Stimulated activated CD8-positive, alpha-beta memory T cell treated with anti-CD3 and anti-CD28 coated beads, Interleukin-15, amount 100 ng/mL, for 48 hours (primary cell): ENCODE data around the gene EIF4E1B.
"Not testable (repeated sequence)": the region's sequence is repeated elsewhere in the genome, so short reads cannot be mapped to it uniquely, and the experiment has no call there.

ENCODE experiments used
- DNase-seq, 2 donors: peaks; one replicate each; pipeline ENCODE4 v3.0.0-alpha.2; 2020; ENCODE audit warnings: low read depth in 2 of 2

Gene EIF4E1B

GRCh38 chr5:176629853-176630680 is at the start of gene EIF4E1B, which contains the start of gene SNCB:
EIF4E1B (plus strand) TSS chr5:176630675; CDS start chr5:176642788, 12,113 bp downstream.
SNCB (minus strand) TSS chr5:176630534; CDS start chr5:176629654, 880 bp downstream.
- DNase-seq: peak; percentile 45 to 52

GRCh38 chr5:176581361-176581760 is 49.1 kb upstream of the EIF4E1B start:
- DNase-seq: no peak

GRCh38 chr5:176583076-176583475 is 47.4 kb upstream of the EIF4E1B start:
- no peak for DNase-seq

- DNase-seq: no peak
These were observed 43.1 kb upstream of the EIF4E1B start for GRCh38 chr5:176587398-176587797.

- DNase-seq: no peak
These were observed 42.2 kb upstream of the EIF4E1B start for GRCh38 chr5:176588297-176588696.

DNA sequence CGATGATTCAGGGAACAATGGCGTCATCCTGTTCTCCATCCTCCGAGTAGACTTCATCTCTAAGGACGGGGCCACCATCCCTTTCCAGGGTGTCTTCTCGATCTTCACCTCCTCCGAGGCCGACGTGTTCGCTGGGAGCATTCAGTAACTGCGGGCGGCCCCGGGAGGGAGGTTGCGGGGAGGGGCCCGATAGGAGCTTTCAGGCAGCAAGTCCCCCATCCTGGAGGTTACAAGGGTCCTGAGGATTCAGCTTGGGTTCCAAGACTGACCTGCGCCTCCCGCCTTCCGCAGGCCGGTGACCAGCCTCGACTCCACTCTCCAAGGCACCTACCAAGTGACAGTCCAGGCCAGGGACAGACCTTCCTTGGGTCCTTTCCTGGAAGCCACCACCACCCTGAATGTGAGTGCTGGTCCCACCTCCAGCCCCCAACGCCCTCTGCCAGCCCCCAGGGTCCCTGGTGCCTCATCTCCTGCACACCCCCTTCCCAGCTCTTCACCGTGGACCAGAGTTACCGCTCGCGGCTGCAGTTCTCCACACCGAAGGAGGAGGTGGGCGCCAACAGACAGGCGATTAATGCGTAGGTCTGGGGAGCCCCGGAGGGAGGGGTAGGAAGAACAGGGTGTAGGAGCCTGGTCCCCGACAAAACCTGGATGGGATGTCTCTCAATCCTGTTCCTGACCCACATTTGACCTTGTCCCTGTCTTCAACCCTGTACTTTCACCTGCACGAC is 41.3 kb upstream of the EIF4E1B start:
- DNase-seq: no peak

- DNase-seq: no peak
These were observed 40.3 kb upstream of the EIF4E1B start for GRCh38 chr5:176590035-176590717.

- DNase-seq: not testable (repeated sequence)
These were observed 38.8 kb upstream of the EIF4E1B start for GRCh38 chr5:176591667-176592066.

- DNase-seq: no peak
These were observed 37.9 kb upstream of the EIF4E1B start for GRCh38 chr5:176592573-176592972.

DNA sequence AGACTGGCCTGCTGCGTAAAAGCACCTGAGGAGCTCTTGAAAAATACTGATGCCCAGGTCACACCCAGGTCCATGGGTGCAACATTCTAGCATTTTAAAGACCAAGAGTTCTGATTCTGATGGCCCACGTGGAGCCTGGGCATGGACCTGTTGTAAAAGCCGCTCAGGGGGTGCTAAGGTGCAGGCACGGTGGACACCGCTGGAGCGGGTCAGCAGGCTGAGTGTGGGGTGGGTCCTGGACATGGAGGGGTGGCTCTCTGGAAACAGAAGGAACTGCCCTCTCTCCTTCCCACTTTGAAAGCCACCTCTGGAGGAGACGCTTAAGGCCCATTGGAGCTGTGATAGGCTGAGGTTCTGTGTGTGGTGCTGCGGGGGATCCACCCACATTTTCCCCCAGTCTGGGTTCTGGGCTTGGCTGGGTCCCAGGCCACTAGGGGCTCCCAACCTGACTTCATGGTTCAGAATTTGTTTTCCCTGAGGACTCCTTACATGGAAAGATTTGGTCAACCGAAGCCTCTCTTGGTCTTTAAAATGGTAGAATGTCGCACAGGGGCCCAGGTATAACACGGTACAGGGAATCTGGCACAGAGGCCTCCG is 37.1 kb upstream of the EIF4E1B start:
- no peak for DNase-seq

- no peak for DNase-seq
These were observed 35.9 kb upstream of the EIF4E1B start for GRCh38 chr5:176594554-176594953.

- no peak for DNase-seq
These were observed 35.0 kb upstream of the EIF4E1B start for GRCh38 chr5:176595386-176595943.

GRCh38 chr5:176596069-176596644 is 34.3 kb upstream of the EIF4E1B start:
- no peak for DNase-seq

GRCh38 chr5:176596689-176597416 is 33.6 kb upstream of the EIF4E1B start:
- DNase-seq: peak; percentile 47 to 49

DNA sequence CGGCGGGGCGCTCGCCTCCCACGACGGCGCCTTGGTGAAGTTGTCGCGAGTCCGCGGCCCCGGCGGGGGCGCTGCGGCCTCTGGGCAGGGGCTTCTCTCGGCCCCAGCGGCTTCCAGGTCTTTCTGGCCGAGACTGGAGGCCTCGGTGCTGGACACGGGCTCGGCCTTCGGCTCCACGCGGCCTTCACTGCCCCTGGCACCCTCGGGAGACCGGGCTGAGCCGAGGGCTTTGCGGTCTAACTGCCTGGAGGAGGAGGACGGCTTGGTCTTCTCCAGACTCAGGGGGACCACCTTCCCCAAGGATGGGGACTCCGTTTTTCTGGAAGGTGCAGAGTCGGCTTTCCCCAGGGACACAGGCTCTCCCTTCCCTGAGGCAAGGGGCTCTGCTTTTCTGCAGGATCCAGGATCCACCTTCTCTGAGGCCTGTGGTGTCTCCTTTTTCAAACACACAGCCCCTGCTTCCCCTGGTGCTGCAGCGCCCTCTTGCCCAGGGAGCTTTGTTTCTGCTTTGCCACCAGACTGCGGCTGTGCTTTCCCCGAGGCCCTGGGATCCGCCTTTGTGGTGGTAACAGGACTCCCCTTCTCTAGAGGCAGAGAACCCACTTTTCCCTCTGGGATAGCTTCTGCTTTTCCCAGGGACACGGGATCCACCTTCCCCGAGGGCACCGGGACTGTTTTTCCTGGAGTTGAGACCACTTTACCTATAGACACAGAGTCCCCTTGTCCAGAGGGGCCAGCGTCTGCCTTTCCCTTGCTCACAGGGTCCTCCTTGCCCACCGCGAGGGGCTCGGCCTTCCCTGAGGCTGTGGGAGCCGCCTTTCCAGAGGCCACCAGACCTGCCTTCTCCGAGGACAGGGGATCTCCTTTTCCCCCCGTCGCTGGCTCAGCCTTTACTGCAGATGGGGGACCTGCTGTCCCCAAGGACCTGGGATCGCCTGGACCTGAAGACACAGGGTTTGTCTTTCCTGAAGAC is 32.8 kb upstream of the EIF4E1B start:
- DNase-seq: no peak

GRCh38 chr5:176599749-176600430 is 30.6 kb upstream of the EIF4E1B start:
- not testable (repeated sequence) for DNase-seq

DNA sequence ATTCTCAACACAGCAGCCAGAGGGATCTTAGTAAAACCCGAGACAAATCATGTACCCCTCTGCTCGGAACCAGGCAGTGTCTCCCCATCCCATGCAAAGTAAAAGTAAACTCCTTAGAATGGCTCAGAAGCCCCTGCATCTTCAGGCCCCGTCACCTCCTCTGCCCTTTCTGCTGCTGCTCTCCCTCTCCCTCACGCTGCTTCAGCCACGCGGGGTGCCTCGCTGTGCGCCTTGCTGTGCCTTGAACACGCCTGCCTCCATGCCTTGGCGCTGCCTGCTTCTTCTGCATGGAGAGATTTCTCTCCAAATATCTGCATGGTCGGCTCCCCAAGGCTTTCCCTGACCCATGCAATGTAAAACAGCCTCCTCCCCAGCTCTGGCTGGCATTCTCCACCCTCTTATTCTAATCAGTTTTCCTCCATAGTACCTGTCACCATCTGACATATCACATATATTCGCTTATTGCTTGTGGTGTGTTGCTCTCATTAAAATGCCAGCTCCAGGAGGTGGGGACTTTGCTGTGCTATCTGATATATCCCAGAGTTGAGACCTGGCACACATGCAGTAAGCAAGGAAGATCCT is 28.5 kb upstream of the EIF4E1B start:
- DNase-seq: no peak

- no peak for DNase-seq
These were observed 27.4 kb upstream of the EIF4E1B start for GRCh38 chr5:176603091-176603490.
